ENCODE data around the gene NT5C3A. TPM values are rescaled to one million over a fixed set of nuclear protein-coding genes. Genes with fewer than 3 reads are reported as not detected.
"Not testable (repeated sequence)": the region's sequence is repeated elsewhere in the genome, so short reads cannot be mapped to it uniquely, and the experiment has no call there.

The NT5C3A gene
- total and polyA plus RNA-seq, 2 of the 8 experiments (the other 6 are each of a cell fraction or from before 2014, with no cell fraction given) = 7.5 to 22.7 TPM

DNA sequence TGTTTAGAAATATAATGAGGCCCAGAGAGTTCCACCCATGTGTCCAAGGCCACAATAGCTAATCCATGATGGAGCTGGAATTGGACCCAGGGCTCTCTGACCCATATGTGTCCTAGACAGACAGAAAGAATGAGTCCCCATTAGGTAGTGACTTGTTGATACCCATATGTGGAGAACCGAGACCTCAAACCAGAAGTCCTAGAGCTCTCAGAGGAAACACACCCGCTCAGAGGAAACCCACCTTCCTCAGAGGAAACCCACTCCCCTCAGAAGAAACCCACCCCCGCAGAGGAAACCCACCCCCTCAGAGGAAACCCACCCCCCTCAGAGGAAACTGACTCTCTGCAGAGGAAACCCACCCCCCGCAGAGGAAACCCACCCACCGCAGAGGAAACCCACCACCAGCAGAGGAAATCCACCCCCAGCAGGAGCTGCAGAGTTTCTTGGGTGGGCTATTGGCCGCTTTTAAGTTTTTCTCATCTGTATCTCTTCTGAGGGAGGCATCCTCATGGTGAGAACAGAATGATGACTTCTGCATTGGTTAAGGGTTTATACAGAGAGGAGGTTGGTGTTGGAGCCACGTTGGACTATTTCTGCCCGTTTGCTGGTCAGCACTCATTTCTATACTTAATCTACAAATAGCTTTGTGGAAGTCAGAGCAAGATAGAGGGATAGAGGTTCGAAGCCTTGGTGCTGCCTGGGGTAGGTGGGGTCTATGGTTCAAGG is 70.4 kb downstream of the NT5C3A start:
- FAIRE-seq; H3K23ac ChIP-seq (ENCODE audit: insufficient read length); H4K8ac ChIP-seq (ENCODE audit: extremely low read depth, insufficient read depth, low read length); H3K4ac ChIP-seq (replicated peaks; ENCODE audit: insufficient read length, low read depth, low read length); H4K20me1 ChIP-seq (replicated peaks in 1 of 2; ENCODE audit: control insufficient read depth in 1 of 2, insufficient read depth in 2 of 2, low read length in 2 of 2); H2BK15ac ChIP-seq (ENCODE audit: low read length); H2BK12ac ChIP-seq (ENCODE audit: low read depth, low read length); H2BK5ac ChIP-seq (ENCODE audit: low read depth, low read length); H3K23me2 ChIP-seq (ENCODE audit: low read depth, low read length); H2BK20ac ChIP-seq (ENCODE audit: low read length); H3K4me1 ChIP-seq (replicated peaks in 1 of 4; ENCODE audit: control insufficient read depth in 3 of 4, insufficient read depth in 4 of 4, low read length in 3 of 4); H3K14ac ChIP-seq (ENCODE audit: insufficient read length); H2BK120ac ChIP-seq (replicated peaks; ENCODE audit: low read depth, low read length); H3K56ac ChIP-seq (replicated peaks; ENCODE audit: insufficient read length, low read depth, low read length); POLR2A ChIA-PET (ENCODE audit: partially characterized antibody); H4K91ac ChIP-seq (replicated peaks; ENCODE audit: insufficient read length, low read length); H3K79me1 ChIP-seq (ENCODE audit: low read depth, low read length); H3K9ac ChIP-seq (replicated peaks in 1 of 4; ENCODE audit: extremely low read depth in 1 of 4, low read depth in 3 of 4, low read length in 3 of 4); H3K79me2 ChIP-seq (ENCODE audit: control insufficient read depth in 1 of 2, insufficient read depth in 2 of 2, low read length in 2 of 2); H2AK5ac ChIP-seq (ENCODE audit: low read depth, low read length); DNase-seq (ENCODE audit: low read depth in 1 of 2, low spot score in 2 of 2); H3K36me3 ChIP-seq (ENCODE audit: control insufficient read depth in 2 of 4, insufficient read depth in 4 of 4, low read length in 3 of 4); H3K4me3 ChIP-seq (ENCODE audit: extremely low read depth in 1 of 4, insufficient read depth in 2 of 4, low read depth in 3 of 4, low read length in 4 of 4); H3K27me3 ChIP-seq (replicated peaks in 1 of 4; ENCODE audit: control insufficient read depth in 3 of 4, extremely low read depth in 1 of 4, insufficient read depth in 3 of 4, low read length in 3 of 4); H4K5ac ChIP-seq (ENCODE audit: insufficient read length, low read depth, low read length); H3K4me2 ChIP-seq (ENCODE audit: insufficient read depth in 1 of 2, low read depth in 2 of 2, low read length in 2 of 2); CTCF ChIA-PET (ENCODE audit: partially characterized antibody); H3K18ac ChIP-seq (ENCODE audit: extremely low read depth, low read length); H3K27ac ChIP-seq (ENCODE audit: low read depth, low read length); H3K9me3 ChIP-seq (ENCODE audit: insufficient read depth in 2 of 2, low read depth in 1 of 2, low read length in 1 of 2); H2AFZ ChIP-seq (ENCODE audit: low read length): not testable (repeated sequence)
- WGBS, 2 experiments (ENCODE audit: extremely low coverage in 1 of 2, insufficient coverage in 1 of 2, insufficient read length in 1 of 2, insufficient replicate concordance in 2 of 2, low coverage in 1 of 2, low lambda C conversion rate in 2 of 2, missing lambda C conversion rate in 1 of 2) = 84% methylated on average over 4 of the region's 9 CpGs; no CpG with 5 or more reads in 1 of the 2 experiments

DNA sequence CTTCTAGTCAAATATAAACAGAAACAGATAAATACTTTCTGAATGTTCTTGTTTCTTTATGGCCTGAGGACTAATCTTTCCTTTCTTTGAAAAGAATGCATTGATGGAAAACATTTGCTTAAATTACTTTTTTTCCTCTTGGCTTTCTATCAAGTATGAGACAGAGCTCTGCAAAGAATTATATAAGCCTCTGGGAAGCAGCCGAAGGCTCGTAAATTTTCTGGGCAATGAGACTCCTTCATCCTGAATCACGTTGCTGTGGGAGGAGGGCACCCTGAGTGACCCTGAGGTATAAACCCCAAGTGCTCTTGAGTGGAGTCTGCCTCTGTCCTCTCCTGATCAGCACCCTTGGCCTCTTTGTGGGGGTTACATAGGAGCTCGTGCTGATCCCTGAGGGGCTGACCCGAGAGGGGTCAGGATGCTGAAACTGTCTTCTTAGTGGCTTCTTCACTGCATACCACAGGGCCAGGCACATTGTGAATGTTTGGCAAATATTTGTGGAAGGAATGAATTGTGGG is 71.4 kb downstream of the NT5C3A start:
- H3K23me2 ChIP-seq (ENCODE audit: low read depth, low read length); H2BK12ac ChIP-seq (ENCODE audit: low read depth, low read length); H4K20me1 ChIP-seq (replicated peaks in 1 of 2; ENCODE audit: control insufficient read depth in 1 of 2, insufficient read depth in 2 of 2, low read length in 2 of 2); H4K91ac ChIP-seq (replicated peaks; ENCODE audit: insufficient read length, low read length); H3K4me2 ChIP-seq (ENCODE audit: insufficient read depth in 1 of 2, low read depth in 2 of 2, low read length in 2 of 2); H3K18ac ChIP-seq (ENCODE audit: extremely low read depth, low read length); H3K27me3 ChIP-seq (replicated peaks in 1 of 4; ENCODE audit: control insufficient read depth in 3 of 4, extremely low read depth in 1 of 4, insufficient read depth in 3 of 4, low read length in 3 of 4); H3K14ac ChIP-seq (ENCODE audit: insufficient read length); H3K9me3 ChIP-seq (ENCODE audit: insufficient read depth in 2 of 2, low read depth in 1 of 2, low read length in 1 of 2); FAIRE-seq; H3K56ac ChIP-seq (replicated peaks; ENCODE audit: insufficient read length, low read depth, low read length); H3K4me3 ChIP-seq (ENCODE audit: extremely low read depth in 1 of 4, insufficient read depth in 2 of 4, low read depth in 3 of 4, low read length in 4 of 4); H3K23ac ChIP-seq (ENCODE audit: insufficient read length); H2BK5ac ChIP-seq (ENCODE audit: low read depth, low read length); H2AFZ ChIP-seq (ENCODE audit: low read length); H2BK20ac ChIP-seq (ENCODE audit: low read length); H2BK120ac ChIP-seq (replicated peaks; ENCODE audit: low read depth, low read length); DNase-seq (ENCODE audit: low read depth in 1 of 2, low spot score in 2 of 2); POLR2A ChIA-PET (ENCODE audit: partially characterized antibody); H3K27ac ChIP-seq (ENCODE audit: low read depth, low read length); H2BK15ac ChIP-seq (ENCODE audit: low read length); H3K9ac ChIP-seq (replicated peaks in 1 of 4; ENCODE audit: extremely low read depth in 1 of 4, low read depth in 3 of 4, low read length in 3 of 4); H3K79me2 ChIP-seq (ENCODE audit: control insufficient read depth in 1 of 2, insufficient read depth in 2 of 2, low read length in 2 of 2); H3K4ac ChIP-seq (replicated peaks; ENCODE audit: insufficient read length, low read depth, low read length); H3K4me1 ChIP-seq (replicated peaks in 1 of 4; ENCODE audit: control insufficient read depth in 3 of 4, insufficient read depth in 4 of 4, low read length in 3 of 4); H3K36me3 ChIP-seq (ENCODE audit: control insufficient read depth in 2 of 4, insufficient read depth in 4 of 4, low read length in 3 of 4); CTCF ChIA-PET (ENCODE audit: partially characterized antibody); H2AK5ac ChIP-seq (ENCODE audit: low read depth, low read length); H4K5ac ChIP-seq (ENCODE audit: insufficient read length, low read depth, low read length); H3K79me1 ChIP-seq (ENCODE audit: low read depth, low read length); H4K8ac ChIP-seq (ENCODE audit: extremely low read depth, insufficient read depth, low read length): not testable (repeated sequence)
- 100% methylated on average over 2 of the region's 5 CpGs; no CpG with 5 or more reads in 1 of the 2 experiments for WGBS, 2 experiments (ENCODE audit: extremely low coverage in 1 of 2, insufficient coverage in 1 of 2, insufficient read length in 1 of 2, insufficient replicate concordance in 2 of 2, low coverage in 1 of 2, low lambda C conversion rate in 2 of 2, missing lambda C conversion rate in 1 of 2)

All from H1 (cell line).